ENCODE measurements around the gene ZNF473. TPM values are rescaled to one million over a fixed set of nuclear protein-coding genes. Genes with fewer than 3 reads are reported as not detected.

ZNF473 gene
- total RNA-seq, 2 donors from 2014 or later: 5.9 to 7.6 TPM

DNA sequence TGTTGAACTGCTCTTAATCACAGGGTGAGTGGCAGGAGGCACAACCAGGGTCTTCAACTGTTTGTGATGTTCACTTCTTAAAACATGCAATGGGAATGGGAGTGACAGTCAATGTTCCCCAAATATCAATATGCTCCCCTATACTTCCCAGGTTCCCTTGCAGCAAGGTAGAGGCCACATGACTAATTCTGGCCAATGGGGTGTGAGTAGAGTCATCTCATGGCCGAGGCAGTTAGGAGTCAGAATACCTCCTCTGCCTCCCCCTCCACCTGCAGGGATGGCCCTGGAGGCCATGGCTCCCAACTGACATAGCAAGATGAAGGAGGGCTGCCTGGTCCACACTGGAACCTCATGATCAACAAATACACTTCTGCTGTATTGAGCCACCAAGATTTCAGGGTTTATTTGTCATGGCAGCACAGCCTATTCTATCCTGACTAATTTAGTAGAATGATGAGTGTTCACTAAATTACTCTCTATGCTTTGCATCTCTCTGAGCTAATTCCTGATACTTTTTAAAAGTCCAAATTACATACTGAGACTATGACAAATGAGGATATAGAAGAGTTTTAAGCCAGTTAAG lies 9.5 kb upstream of the ZNF473 start:
- Histone ChIP-seq H3K9ac (ENCODE audit: low read depth in 2 of 2, low read length in 2 of 2) (no peak overlapping the region), H3K4me3 (no peak overlapping the region), H3K4me1 (no peaks in the 10 kb centered on the region), H3K36me3 (peaks cover 10% of the 10 kb centered on the region), H3K9me3 (no peaks in the 10 kb centered on the region), H3K27ac (no peak overlapping the region), H3K27me3 (no peaks in the 10 kb centered on the region)
- TF ChIP-seq, protein P1, sequence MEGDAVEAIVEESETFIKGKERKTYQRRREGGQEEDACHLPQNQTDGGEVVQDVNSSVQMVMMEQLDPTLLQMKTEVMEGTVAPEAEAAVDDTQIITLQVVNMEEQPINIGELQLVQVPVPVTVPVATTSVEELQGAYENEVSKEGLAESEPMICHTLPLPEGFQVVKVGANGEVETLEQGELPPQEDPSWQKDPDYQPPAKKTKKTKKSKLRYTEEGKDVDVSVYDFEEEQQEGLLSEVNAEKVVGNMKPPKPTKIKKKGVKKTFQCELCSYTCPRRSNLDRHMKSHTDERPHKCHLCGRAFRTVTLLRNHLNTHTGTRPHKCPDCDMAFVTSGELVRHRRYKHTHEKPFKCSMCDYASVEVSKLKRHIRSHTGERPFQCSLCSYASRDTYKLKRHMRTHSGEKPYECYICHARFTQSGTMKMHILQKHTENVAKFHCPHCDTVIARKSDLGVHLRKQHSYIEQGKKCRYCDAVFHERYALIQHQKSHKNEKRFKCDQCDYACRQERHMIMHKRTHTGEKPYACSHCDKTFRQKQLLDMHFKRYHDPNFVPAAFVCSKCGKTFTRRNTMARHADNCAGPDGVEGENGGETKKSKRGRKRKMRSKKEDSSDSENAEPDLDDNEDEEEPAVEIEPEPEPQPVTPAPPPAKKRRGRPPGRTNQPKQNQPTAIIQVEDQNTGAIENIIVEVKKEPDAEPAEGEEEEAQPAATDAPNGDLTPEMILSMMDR (IDR thresholded peaks at IDR 0.05): no peak
- intact Hi-C loops (cut with DNase I): no loop called here
- no peak for DNase-seq

DNA sequence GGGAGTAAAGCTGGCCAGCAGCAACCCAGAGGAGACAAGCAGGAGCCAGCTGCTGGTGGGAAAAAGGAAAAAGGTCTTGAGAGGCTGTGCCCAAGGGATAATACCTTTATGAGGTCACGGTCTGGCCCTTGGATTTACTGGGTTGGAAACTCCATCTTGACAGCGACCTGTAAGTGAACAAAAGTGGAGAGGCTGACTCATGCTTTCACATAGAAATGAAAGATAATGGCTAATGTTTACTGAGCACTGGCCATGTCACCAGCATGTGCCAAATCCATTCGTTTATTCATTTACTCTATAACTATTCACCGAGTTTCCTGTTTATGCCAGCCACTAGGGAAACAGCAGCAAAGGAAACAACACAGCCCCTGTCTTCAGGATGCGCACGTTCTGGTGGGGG lies 5.3 kb upstream of the ZNF473 start:
- intact Hi-C loops (cut with DNase I): no loop called here
- no peak for DNase-seq
- Histone ChIP-seq H3K9ac (ENCODE audit: low read depth in 2 of 2, low read length in 2 of 2) (no peak overlapping the region), H3K36me3 (peaks cover 10% of the 10 kb centered on the region), H3K27ac (no peak overlapping the region), H3K27me3 (no peaks in the 10 kb centered on the region), H3K4me3 (no peak overlapping the region), H3K4me1 (peaks cover 12% of the 10 kb centered on the region), H3K9me3 (no peaks in the 10 kb centered on the region)
- TF ChIP-seq, protein P1 (IDR thresholded peaks at IDR 0.05): no peak

DNA sequence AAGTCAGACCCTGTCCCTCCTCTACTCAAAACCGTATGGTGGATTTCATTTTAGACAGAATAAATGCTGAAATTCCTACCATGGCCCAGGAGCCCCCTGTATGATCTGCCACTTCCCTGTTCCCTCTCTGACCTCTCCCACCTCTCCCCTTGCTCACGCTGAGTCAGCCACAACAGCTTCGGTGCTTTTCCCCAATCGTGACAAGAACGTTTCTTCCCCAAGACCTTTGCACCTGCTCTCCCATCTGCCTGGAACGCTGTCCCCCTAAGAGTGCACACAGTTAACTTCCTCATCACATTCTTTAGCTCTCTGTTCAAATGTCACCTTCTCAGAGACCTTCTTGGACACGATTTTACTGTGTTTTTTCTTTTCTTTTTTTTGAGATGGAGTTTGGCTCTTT lies 3.0 kb upstream of the ZNF473 start:
- Histone ChIP-seq H3K36me3 (no peaks in the 10 kb centered on the region), H3K4me1 (peaks cover 15% of the 10 kb centered on the region), H3K4me3 (no peak overlapping the region), H3K9ac (ENCODE audit: low read depth in 2 of 2, low read length in 2 of 2) (no peak overlapping the region), H3K27ac (no peak overlapping the region), H3K9me3 (no peaks in the 10 kb centered on the region), H3K27me3 (no peaks in the 10 kb centered on the region)
- intact Hi-C loops (cut with DNase I): no loop called here
- TF ChIP-seq, protein P1 (IDR thresholded peaks at IDR 0.05): no peak
- no peak for DNase-seq

DNA sequence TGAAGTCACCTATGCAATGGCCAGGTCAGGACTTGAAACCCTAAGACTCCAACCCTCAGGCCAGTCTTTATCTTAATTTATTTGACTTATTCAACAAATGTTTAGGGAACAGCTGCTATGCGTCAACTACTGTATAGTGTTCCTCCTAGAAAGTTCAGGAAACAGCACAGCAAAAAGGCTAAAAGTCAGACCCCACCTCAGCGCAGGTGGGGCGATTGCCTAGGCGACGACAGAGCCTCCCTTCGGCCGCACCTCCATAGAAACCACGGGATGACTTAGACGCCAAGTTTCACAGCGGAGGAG lies 1.1 kb upstream of the ZNF473 start:
- Histone ChIP-seq H3K4me3 (peak overlapping the region; percentile 96), H3K36me3 (no peaks in the 10 kb centered on the region), H3K27ac (peak overlapping the region; percentile 96), H3K4me1 (peaks cover 15% of the 10 kb centered on the region), H3K27me3 (no peaks in the 10 kb centered on the region), H3K9ac (ENCODE audit: low read depth in 2 of 2, low read length in 2 of 2) (peak overlapping the region; percentile 85 to 94), H3K9me3 (no peaks in the 10 kb centered on the region)
- TF ChIP-seq, protein P1 (IDR thresholded peaks at IDR 0.05): no peak
- DNase-seq: no peak
- intact Hi-C loops (cut with DNase I): no loop called here

DNA sequence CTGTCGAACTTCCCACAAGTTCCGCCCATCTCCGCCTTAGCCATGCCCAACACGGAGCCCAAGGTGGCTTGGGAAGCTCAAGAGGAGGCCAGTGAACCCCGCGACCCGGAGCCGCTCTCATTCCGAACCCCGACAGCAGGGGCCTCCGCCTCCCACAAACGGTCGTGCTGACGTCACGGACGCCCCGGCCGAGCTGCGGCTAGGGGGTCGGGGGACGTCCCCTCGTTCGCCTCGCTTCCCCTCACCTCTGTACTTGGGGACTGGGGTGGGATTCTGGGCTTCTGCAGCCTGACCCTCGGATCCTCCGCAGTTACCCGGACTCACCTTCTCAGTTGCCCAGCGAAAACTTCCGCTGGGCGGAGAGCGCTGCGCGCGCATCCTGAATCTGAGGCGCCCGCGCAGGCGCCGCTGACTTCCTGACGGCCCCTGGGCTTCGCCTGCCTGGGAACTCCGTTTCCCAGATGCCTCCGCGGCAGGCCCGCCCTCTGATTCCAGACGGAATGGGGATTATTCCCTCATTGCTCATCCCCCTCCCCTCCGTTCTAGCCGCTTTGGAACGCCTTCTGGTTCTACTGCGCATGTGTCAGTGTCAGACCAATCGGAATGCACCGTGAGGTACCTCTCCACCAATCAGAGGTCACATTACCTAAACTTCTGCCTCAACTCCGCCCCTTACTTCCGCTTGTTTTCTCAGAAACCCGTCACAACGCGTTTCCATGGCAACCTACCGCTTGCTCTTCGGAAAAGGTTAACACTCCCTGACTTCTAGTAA lies 597 bp upstream of the ZNF473 start, which contains the start of gene VRK3:
VRK3 (minus strand) TSS at position 351 of the 772 bp plus-strand sequence. CDS start 9,210 bp downstream, outside the sequence.
- intact Hi-C loops (cut with DNase I): no loop called here
- peaks cover 15% of the 10 kb centered on the region for H3K4me1 ChIP-seq

More for the DNA sequence above, 597 bp upstream of the ZNF473 start, which contains the start of gene VRK3:
- Histone ChIP-seq H3K36me3 (no peaks in the 10 kb centered on the region), H3K9ac (ENCODE audit: low read depth in 2 of 2, low read length in 2 of 2) (peak within 1 kb of the TSS; percentile 85 to 94), H3K27me3 (no peaks in the 10 kb centered on the region), H3K9me3 (no peaks in the 10 kb centered on the region), H3K4me3 (peak within 1 kb of the TSS; percentile 96), H3K27ac (peak within 1 kb of the TSS; percentile 96)
- TF ChIP-seq, protein P1 (IDR thresholded peaks at IDR 0.05): no peak
- peak; percentile 100 for DNase-seq
